HepG2 (cell line): ENCODE measurements around the gene TPST1. TPM values are rescaled to one million over a fixed set of nuclear protein-coding genes. Genes with fewer than 3 reads are reported as not detected.

ENCODE experiments used
- DNMT1 ChIP-seq: sonication (generic); formaldehyde crosslinking; IDR thresholded peaks from 2 replicates; pipeline ENCODE4 v1.5.1; 2020; ENCODE audit warnings: mild to moderate bottlenecking, missing genetic modification reagents
- ELF4 ChIP-seq: sonication (generic); formaldehyde crosslinking; IDR thresholded peaks from 2 replicates; pipeline ENCODE4 v1.5.0; 2020; ENCODE audit warnings: missing genetic modification reagents, mild to moderate bottlenecking, moderate library complexity, borderline replicate concordance
- HNRNPL ChIP-seq: fragments of 200-400 bp; formaldehyde crosslinking; IDR thresholded peaks from 2 replicates; pipeline ENCODE4 v1.6.1; 2017; ENCODE audit warnings: mild to moderate bottlenecking, low read depth, low read length
- IRF2 ChIP-seq: IDR thresholded peaks from 2 replicates; pipeline ENCODE4 v1.6.1; 2018; ENCODE audit warnings: missing genetic modification reagents, missing compliant biosample characterization
- MAX ChIP-seq: IDR thresholded peaks from 2 replicates; pipeline ENCODE4 v1.6.1; 2012; ENCODE audit warnings: inconsistent platforms
- MXD4 ChIP-seq: IDR thresholded peaks from 2 replicates; pipeline ENCODE4 v1.6.1; 2016; ENCODE audit warnings: mild to moderate bottlenecking, missing biosample characterization, missing genetic modification reagents
- NKX3-1 ChIP-seq: sonication (generic); formaldehyde crosslinking; IDR thresholded peaks from 2 replicates; pipeline ENCODE4 v1.5.0; 2020; ENCODE audit warnings: missing genetic modification reagents
- PRDM4 ChIP-seq: sonication (generic); formaldehyde crosslinking; IDR thresholded peaks from 2 replicates; pipeline ENCODE4 v1.9.0; 2021; ENCODE audit warnings: missing genetic modification reagents, borderline replicate concordance
- SETDB1 ChIP-seq: sonication (generic); formaldehyde crosslinking; IDR thresholded peaks from 2 replicates; pipeline ENCODE4 v1.5.1; 2020; ENCODE audit warnings: missing genetic modification reagents, mild to moderate bottlenecking, borderline replicate concordance
- SMAD9 ChIP-seq: sonication (generic); formaldehyde crosslinking; IDR thresholded peaks from 2 replicates; pipeline ENCODE4 v1.5.1; 2020; ENCODE audit warnings: mild to moderate bottlenecking, missing genetic modification reagents
- SNAPC4 ChIP-seq: sonication (generic); formaldehyde crosslinking; IDR thresholded peaks from 2 replicates; pipeline ENCODE4 v1.4.0; 2020; ENCODE audit warnings: mild to moderate bottlenecking, missing genetic modification reagents
- SOX6 ChIP-seq, 2 experiments: fragments of 450-650 bp in 1 of 2; sonication (generic) in 1 of 2; formaldehyde crosslinking in 1 of 2; IDR thresholded peaks; 2 replicates each; pipeline versions ENCODE4 v1.4.0 to v1.6.1; 2017 to 2020; ENCODE audit warnings: antibody characterized with exemption in 1 of 2, mild to moderate bottlenecking in 1 of 2, missing genetic modification reagents in 1 of 2
- STAG1 ChIP-seq: sonication (generic); formaldehyde crosslinking; IDR thresholded peaks from 2 replicates; pipeline ENCODE4 v1.4.0; 2020; ENCODE audit warnings: missing genetic modification reagents
- TGIF2 ChIP-seq: IDR thresholded peaks from 2 replicates; pipeline ENCODE4 v1.6.1; 2016; ENCODE audit warnings: control low read depth, missing compliant biosample characterization
- ZNF180 ChIP-seq: sonication (generic); formaldehyde crosslinking; IDR thresholded peaks from 2 replicates; pipeline ENCODE4 v1.4.0; 2020; ENCODE audit warnings: low read depth, missing genetic modification reagents, borderline replicate concordance
- ZNF362 ChIP-seq: sonication (generic); formaldehyde crosslinking; IDR thresholded peaks from 2 replicates; pipeline ENCODE4 v1.4.0; 2020; ENCODE audit warnings: missing genetic modification reagents, mild to moderate bottlenecking, borderline replicate concordance
- ZNF414 ChIP-seq: sonication (generic); formaldehyde crosslinking; IDR thresholded peaks from 2 replicates; pipeline ENCODE4 v1.5.0; 2020; ENCODE audit warnings: missing genetic modification reagents
- ZNF550 ChIP-seq: sonication (generic); formaldehyde crosslinking; IDR thresholded peaks from 2 replicates; pipeline ENCODE4 v1.4.0; 2020; ENCODE audit warnings: mild to moderate bottlenecking, missing genetic modification reagents, borderline replicate concordance
- ZNF580 ChIP-seq: IDR thresholded peaks from 2 replicates; pipeline ENCODE4 v1.6.1; 2016; ENCODE audit warnings: low read depth, borderline replicate concordance
- ZNF776 ChIP-seq: sonication (generic); formaldehyde crosslinking; IDR thresholded peaks from 2 replicates; pipeline ENCODE4 v1.4.0; 2020; ENCODE audit warnings: mild to moderate bottlenecking, missing genetic modification reagents
- polyA plus RNA-seq, 8 experiments: library from polyadenylated mRNA; depleted of rRNA in 3 of 8; stranded (reverse) in 7 of 8; unstranded in 1 of 8; fragments of >200 nt; fragmentation: Illumina TruSeq in 4 of 8; extraction: Trizol in 4 of 8; gene quantifications; 2 replicates each; pipeline versions ENCODE4 v1.2.1 to v1.2.3, GENCODE V29; 2011 to 2016; ENCODE audit warnings: low read depth in 4 of 8, missing spikeins in 1 of 8, mixed read lengths in 1 of 8; ENCODE audit not compliant: insufficient read depth in 1 of 8
- total RNA-seq, 5 experiments: library from RNA; depleted of rRNA; stranded (reverse); fragments of >200 nt; fragmentation: Illumina TruSeq; extraction: Trizol; gene quantifications; 2 replicates each; pipeline ENCODE4 v1.2.3, GENCODE V29; 2016; ENCODE audit warnings: low read depth in 1 of 5

TPST1 gene
- total and polyA plus RNA-seq, 2 of the 13 experiments (the other 11 are each of a cell fraction or from before 2014, with no cell fraction given), result 24.3 to 34.1 TPM

GRCh38 chr7:66307591-66308215 lies 102.6 kb downstream of the TPST1 start (continued):
- no peak for TF ChIP-seq ZNF362
- TF ChIP-seq SETDB1 (CRISPR knock-in tag), result no peak
- TF ChIP-seq MXD4 (CRISPR knock-in tag), result peak; percentile 50; the same call in 1 of the 2 replicates
- TF ChIP-seq MAX, result peak; percentile 84
- TF ChIP-seq ZNF550 (CRISPR knock-in tag), result no peak
- no peak for TF ChIP-seq SOX6 (IDR thresholded peaks at IDR 0.05)
- peak; percentile 83 for TF ChIP-seq SOX6 (CRISPR knock-in tag; IDR thresholded peaks at IDR 0.05)
- no peak for TF ChIP-seq STAG1 (CRISPR knock-in tag)
- TF ChIP-seq ELF4 (CRISPR knock-in tag), result no peak
- TF ChIP-seq TGIF2 (CRISPR knock-in tag), result peak; percentile 95
- no peak for TF ChIP-seq HNRNPL
- no peak for TF ChIP-seq SMAD9
- TF ChIP-seq ZNF776 (CRISPR knock-in tag), result no peak
- no peak for TF ChIP-seq NKX3-1 (CRISPR knock-in tag)
- peak; percentile 46; the same call in 1 of the 2 replicates for TF ChIP-seq ZNF414 (CRISPR knock-in tag)
- no peak for TF ChIP-seq PRDM4 (CRISPR knock-in tag)
- TF ChIP-seq ZNF180 (CRISPR knock-in tag), result no peak
- peak; percentile 77; the same call in 1 of the 2 replicates for TF ChIP-seq IRF2 (CRISPR knock-in tag)
- TF ChIP-seq ZNF580 (CRISPR knock-in tag), result peak; percentile 82; the same call in 1 of the 2 replicates
- TF ChIP-seq SNAPC4 (CRISPR knock-in tag), result no peak
- TF ChIP-seq DNMT1 (CRISPR knock-in tag), result no peak
